Right kidney (tissue), 1 donor: Measurements from ENCODE around the gene GNAZ.
"Not testable (repeated sequence)": the region's sequence is repeated elsewhere in the genome, so short reads cannot be mapped to it uniquely, and the experiment has no call there.

ENCODE experiments used
- DNase-seq: peaks from one replicate; pipeline ENCODE4 v3.0.0-alpha.2; 2016

The GNAZ gene

DNA sequence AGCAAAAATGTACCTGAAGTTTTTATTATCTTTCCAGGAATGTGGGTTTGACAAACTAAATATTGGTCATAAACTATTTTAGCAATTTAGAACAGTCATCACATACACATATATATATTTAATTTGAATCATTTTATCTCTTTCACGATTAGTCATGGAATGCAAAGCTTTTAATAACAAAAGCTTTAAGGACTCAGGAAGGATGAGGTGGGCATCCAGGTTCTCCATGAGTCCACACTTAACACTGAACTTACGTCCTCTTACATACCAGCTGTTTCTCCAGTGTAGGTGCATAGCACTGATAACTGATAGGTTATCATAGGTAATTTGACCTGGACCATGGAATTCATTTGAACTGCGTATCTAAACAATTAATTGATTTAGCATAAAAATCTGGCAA is 28.1 kb upstream of the GNAZ start:
- no peak for DNase-seq

DNA sequence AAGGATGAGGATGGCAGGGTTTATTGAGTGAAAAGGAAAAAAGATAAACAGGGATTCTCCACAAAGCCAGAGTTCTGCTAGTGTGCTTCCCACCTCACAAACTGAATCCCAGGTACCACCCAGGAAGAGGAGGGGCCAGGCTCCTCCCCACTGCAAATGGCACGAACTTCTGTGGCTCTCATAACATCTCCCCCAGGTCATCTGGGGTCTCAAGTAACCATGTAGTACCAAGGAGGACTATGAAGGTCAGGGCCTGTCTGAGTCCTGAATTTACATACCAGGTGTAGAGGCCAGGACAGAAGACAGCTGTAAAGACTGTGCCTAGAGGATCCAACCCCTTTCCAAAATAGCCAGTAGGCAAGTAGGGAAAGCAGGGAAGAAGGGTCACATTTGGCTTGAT is 25.7 kb upstream of the GNAZ start:
- no peak for DNase-seq

DNA sequence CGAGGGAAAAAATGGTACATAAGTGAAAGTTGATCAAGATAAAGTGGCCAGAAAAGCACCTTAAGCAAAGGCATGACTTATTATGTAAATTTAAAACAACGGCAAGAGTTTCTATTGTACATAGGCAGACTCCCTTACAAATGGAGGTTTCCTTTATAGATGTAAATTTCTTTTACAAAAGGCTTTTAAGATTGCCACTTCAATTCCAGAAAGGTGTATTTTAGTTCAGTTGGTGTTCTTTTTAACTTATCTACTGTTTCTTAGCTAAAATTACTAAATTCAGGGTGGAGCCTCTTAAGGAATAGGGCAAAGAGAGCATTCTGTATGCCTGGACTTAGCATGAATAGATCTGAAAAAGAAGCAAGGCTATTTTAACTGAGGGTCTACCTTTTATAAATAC is 24.9 kb upstream of the GNAZ start:
- no peak for DNase-seq

DNA sequence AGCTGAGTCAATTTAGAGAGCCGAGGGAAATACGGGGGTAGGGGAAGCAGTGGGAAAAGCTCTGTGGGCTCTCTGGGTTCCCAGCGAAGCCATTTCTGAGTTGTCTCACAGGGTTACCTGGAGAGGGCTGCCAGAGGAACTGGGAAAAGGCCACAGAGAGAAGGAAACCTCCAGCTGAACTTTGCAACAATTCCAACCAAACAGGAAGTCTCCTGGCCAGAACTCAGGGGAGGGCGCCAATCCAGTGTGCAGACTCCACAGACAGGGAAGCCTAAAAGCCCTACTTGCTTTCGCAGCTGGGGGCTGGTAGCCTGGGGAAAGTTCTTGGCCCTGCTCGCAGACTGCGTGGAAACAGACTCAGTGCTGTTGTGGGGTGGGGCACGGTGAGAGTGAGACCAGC is 23.1 kb upstream of the GNAZ start:
- no peak for DNase-seq

DNA sequence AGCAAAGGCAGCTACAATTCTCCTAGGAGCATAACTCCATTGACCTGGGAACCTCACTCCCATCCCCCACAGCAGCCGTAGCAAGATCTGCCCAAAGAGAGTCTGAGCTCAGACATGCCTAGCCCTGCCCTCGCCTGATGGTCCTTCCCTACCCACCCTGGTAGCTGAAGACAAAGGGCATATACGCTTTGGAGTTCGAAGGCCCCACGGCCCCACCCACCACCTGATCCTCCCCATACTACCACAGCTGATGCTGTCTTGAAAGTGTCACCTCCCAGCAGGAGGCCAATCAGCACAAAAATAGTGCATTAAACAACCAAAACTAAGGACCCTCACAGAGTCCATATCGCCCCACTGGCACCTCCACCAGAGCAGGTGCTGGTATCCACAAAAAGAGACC is 22.6 kb upstream of the GNAZ start:
- DNase-seq, result no peak

DNA sequence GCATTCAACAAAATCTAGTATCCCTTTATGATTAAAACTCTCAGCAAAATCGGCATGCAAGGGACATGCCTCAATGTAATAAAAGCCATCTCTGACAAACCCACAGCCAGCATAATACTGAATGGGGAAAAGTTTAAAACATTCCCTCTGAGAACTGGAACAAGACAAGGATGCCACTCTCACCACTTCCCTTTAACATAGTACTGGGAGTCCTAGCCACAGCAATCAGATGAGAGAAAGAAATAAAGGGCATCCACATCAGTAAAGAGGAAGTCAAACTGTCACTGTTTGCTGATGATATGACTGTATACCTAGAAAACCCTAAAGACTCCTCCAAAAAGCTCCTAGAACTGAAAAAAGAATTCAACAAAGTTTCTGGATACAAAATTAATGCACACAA is 19.8 kb upstream of the GNAZ start:
- DNase-seq, result not testable (repeated sequence)

DNA sequence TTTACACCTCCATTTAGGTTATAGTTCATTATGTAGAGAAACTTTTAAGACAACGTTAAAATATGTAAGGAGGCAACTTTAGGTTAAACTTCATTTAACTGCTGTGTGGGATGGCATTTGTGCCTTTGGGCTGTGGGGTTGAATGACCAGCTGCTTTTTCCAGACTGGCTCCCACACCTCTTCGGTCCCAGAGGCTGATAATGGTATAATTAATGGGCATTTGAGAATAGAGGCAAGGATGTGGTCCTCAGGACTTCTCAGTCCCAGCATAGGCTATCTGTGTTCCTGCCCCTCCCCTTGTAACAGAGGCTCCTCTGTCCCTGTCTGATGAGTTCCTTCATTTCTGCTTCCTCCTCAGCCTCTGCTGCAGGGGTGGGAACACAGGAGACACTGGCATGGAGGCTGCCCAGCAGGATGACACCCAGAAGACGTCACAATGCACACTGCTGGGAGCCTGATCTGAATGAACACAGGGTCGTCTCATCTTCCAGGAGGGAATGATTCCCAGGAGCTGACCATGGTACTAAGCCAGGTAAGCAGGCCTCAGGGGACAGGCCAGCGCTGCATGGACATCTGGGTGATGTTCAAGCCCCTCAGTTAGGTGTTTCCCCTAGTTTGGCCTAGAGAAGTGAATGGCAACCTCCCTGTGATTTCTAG is 17.1 kb upstream of the GNAZ start:
- no peak for DNase-seq

DNA sequence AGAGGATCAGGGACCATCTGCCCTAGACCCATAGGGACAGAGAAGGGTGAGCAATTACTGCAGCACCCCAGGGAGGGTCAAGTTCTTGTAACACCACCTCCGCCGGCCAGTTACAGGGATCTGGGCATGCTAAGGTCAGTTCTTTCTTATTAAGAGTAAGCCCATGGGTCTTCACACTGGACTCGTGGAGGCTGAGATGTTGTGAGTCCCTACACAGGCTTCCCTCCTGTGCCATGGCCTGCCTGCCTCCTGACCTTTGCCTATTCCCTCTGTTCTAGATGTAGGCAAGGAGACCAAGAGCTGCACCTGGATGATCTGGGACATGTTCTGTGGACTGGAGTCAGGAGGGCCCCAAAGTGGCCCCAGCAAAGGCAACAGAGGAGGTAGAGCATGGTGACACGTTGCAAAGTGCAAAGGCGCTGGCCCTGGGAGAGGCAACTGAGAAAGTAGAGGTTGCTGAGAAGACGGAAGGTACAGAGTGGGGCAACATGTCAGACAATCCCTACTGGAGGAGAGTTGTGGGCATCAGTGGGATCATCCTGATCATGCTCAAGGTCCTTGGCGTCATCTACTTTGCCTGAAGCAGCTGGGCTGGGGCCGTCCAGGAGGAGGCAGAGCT is 16.3 kb upstream of the GNAZ start:
- DNase-seq, result no peak

DNA sequence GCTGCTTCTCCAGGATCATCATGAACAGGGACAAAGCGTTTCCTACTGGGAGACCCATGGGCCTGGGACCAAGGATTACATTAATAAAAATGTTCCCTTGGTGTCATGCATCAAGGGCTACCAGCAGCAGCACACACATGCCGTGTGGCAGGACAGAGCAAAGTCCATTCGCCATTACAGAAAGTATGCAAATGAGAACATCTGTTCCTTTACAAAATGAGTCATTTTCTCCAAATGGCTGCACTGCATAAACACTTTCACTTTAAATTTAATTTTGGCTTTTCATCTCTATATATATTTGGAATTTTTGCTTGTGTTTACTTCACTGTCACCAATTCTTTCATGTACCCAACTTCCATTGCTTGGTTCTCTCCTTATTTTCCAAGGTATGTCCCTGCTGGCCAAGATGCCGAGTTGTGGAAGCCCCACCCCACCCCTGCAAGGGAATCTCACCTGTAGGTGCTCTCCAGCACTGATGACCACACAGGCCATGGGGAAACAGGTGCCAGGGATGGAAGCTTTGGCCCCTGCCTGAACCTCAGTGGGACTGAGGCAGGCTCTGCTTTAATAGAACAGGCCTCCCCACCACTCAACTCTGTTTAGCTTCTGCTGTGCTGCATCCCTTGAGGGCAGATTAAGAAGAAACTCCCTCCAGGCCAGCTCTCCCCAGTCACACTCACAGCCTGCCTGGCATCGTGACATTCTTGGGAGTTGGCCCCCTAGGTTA is 15.6 kb upstream of the GNAZ start:
- DNase-seq, result no peak

DNA sequence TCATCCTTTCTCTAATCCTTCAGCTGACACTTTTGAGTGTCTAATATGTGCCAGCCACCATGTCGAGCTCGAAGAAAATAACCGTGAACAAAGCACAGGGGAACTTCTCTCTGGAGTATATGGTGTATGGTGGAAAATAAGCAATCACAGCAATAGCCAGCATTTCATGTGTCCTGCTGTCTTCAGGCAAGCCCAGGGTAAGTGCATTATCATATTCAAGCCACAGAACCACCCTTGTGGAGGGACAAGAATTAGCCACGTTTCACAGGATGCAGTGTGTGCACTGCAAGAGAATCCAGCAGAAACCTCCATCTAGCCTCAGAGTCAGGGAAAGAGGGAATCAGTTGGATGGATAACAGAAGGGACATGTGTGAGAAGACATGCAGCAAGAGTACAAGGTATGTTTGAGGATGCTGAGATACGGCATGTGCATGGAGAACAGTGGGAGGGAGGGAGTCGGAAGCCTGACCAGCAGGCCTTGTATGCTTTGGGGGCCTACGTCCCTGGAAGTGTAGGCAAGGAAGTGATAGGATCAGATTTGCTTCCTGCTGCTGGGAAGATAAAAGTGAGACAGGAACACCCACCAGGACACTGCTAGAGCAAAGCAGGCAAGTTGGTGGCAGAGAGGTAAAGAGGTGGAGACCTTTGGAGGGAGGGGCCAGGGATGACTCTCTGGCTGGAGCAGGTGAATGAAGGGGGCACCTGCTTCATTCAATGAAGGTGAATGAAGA is 14.7 kb upstream of the GNAZ start:
- no peak for DNase-seq

DNA sequence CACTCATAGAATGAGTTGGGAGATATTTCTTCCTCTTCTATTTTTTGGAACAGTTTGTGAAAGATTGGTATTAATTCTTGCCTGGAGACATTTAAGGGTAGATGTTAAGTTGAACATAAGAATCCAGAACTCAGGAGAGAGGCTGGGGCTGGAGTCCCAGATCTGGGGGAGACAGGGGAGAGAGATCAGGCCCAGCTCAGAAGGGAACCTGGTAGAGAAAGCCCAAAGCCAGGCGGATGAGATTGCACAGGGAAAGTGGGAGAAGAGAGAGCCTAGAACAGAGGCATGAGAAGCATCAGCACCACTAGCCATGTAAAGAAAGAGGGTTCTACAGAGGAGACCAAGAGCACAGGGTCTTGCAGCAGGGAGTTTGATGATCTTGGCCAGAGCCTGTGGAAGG is 13.0 kb upstream of the GNAZ start:
- DNase-seq, result no peak

DNA sequence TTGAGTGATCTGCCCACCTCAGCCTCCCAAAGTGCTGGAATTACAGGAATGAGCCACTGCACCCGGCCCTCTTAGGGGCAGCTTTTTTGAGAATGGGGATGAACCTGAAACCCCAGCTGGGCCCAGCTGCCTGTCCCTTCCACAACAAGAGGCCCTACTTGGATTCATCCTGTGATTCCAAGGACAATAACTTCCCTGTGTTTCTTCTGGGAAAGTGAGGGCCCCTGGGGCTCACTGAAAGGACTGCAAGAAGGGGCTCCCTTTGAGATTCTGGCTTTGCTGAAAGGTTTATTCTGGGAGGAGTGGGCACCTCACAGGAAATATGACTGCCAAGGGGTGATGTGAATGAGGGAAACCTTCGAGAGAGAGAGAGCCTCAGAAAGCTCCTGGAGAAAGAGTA is 12.3 kb upstream of the GNAZ start:
- no peak for DNase-seq

DNA sequence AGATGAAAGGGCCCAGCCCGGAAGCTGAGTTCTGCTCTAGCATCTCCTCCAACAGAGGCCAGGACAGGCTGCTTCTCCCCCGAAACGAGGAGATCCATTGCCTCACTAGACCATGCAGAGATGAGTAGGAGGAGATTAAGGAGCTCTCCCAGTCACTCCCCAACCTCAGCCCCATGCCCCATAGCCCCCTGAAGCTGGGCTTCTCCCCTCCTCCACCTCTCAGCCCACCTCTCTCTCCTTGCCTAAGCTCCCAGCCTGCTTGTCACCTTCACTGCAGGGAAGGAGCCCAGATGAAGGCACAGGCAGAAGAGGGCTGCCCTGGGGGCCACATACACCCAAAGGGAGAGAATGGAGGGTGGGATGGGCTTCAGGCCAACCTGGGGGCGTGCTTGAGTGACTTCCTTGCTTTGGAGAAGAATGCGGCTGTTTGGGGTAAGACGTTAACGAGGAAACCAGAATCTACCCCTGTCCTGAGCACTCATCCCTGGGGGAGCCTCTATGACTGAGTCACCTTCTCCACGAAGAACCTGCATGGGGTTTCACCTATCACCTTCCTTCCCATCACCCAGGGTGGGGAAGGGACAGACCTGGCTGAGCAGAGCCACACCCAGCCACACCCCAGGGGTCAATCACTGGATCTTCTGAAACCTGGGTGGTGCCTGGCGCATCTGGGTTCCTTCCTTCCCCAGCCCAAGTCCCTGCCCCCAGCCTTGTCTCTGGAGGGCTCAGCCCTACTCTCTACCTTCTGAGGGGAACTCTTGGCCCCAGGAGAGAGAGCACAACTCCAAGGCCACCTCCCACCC is 11.6 kb upstream of the GNAZ start:
- DNase-seq, result no peak

DNA sequence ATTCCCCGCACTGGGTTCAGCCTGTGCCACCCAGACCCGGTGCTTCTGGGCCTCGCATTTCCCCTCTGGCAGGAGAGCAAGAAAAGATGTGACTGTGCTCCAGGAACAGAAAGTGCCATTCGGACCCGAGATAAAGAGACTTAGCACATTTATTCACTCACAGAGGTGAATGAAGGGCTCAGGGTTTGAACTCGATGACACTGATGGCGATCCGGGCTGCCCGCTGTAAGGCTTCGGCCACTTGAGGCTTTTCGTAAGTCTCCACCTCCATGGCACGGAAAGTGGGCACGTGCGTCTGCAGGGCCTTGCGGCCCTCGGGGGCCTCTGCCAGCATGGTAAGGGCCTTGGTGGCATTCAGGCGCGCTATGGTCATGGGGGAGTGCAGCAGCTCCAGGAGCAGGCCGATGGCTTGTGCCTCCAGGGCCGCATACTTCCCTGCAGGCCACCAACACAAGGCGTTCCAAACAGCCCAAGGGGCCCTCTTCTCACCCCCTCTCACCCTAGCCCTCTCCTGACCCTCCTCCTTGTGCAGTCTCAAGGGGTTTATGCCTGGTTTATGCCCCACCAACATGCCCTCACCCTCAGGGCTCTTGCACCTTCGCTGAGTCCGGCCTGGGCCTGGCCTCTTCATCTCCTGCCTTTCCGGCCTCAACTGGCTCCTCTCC is 10.9 kb upstream of the GNAZ start:
- DNase-seq, result no peak

DNA sequence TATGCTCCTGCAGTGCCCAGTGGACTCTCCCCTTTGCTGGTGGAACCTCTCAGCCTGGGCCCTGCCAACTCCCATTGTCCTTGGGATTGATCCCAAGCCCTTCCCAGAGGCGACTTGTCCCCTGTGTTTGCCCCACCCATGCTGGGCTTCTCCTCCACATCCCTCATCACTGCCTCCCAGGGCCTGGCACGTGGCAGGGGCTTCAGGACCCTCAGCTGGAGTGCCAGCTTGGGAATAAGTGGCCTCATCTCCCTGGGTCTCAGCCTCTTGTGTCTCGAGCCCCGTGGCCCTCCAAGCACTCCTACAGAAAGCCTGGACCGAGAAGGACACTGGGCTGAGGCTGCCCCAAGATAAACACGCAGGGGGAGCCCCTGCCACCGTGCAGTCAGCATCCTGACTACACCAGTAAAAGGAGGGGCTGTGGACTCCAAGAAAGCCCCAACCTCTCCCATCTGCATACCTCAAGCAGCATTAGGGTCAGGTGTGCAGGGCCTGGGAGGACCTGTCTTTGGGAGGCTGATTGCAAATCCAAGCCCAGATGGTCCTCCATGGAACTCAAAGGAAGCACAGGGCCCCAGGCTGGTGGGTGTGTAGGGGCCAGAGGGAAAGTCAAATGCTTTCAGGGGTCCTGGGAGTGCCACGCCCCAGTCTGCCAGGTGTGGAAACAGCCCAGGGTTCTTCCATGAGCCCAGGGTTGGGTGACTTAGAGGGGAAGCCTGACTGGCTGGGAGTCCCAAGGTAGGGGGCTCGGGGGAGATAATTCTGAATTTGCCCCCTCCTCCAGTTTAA is 9.5 kb upstream of the GNAZ start:
- no peak for DNase-seq

DNA sequence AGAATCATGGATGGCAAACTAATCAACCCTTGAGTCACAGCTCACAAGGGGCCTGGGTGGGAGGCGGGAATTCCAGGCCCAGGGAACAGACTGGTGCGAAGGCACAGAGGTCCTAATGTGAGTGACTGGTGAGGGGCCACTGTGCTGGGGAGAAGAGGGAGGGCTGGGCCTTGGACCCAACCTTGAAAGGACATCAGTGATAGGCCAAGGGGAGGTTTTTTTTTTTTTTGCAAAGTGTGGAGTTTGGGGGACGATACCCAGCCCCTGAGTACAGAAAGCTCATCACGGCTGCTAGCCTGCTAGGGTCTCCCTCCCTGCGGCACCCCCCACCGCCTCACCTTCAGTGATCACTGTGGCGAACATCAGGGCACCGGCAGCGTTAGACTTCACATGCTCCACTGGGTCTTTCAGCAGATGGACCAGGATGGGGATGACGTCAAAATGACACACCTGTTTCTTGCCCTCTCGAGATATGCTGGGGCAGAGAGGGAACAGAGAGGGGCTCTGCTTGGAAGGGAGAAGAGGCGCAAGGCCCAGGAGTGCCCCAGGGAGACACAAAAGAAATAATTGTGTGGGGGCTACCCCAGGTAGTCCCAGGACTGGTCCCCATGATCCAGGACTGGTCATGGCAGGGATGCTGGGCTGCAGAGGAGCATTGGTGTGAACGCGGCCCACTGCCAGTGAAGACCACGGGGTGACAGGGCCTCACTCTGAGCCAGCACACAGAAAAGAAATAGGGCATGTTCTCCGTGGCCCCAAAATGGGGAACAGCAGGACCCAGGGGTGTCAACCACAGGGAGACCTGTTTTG is 8.6 kb upstream of the GNAZ start:
- DNase-seq, result no peak

DNA sequence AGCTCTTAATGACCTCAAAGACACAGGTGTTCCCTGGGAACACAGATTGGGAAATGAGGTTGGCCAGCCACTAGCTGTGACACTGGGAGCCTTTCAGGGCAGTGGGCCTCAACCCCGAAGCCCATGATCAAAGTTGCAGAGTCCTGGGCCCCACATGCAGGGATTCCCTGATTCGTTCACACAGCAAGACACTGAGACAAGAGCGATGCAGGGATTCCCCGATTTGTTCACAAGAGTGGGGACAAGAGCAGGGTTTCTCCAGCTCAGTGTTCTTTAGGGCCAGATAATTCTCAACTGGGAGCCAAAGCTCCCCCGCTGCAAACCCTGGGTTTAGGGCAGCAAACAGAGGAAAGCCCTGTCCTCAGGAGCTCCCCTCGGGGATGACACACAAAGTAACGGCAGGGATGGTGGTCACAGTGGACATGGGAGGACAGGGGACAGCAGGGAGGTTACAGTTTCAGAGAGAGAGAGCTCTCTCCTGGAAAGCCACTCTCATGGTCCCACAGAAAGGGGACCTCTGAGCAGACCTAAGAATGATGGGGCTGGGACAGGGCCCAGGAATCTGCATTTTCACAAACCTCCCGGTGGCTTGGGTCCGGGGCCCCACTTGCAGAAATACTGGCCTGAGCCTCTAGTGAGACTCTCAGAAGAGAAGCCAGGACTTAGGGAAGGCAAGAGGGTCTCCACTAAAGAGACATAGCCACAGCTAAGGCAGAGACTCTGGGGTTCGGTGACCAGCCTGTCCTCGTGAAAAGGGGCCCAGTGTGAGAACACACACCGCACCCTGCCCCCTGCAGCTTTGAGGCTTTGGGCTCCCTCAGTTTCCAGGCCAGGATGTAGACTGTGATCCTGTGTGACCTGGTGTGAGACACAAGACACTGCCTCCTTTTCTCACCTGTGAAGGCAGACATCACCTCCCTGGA is 7.4 kb upstream of the GNAZ start:
- no peak for DNase-seq

DNA sequence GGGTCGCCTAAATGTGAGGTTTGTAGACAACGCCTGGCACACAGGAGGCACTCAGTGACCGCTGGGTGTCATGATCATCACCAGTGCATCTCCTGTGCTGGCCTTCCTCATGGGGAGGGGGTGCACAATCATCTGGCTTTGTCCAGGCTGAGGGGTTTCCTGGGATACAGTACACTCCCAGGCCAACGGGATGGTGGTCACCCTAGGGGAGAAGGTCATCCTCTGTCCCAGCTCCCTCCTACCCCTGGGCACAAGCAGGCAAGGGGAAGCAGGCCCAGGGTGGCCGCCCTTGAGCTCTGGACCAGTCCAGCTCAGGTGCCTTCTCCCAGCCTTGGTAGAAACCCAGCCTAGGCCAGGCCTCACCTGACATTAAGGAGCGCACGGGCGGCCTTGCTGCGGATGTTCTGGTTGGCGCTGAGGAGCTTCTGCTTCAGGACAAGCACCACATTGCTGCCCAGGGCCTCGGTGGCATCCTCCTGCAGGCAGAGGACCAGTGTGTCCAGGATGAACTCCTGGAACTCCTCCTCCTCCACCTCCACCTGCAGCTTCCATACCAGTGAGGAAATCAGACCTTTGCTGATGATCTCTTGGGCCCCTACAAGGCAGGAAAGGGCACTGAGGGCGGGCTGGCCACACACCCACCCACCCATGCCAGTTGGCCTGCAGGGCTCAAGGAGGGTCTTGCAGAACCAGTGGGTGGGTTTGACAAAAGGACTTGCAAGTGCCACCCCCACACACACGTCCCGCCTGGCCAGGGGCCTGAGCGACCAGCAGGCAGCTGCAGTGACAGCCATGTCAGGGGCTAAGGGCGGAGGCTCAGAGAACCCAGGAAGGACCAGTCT is 6.6 kb upstream of the GNAZ start:
- no peak for DNase-seq
